T-helper 2 cell treated with Interferon-gamma antibody and Interleukin-4, amounts not matched to agents 5 μg/mL and 100 μg/mL, for 36 hours (primary cell): Measurements from ENCODE around the gene SNX24.
"Not testable (repeated sequence)": the region's sequence is repeated elsewhere in the genome, so short reads cannot be mapped to it uniquely, and the experiment has no call there.

Source experiments
- DNase-seq: peaks from one replicate; pipeline ENCODE4 v3.0.0; 2021; ENCODE audit warnings: low spot score
- H3K27ac Mint-ChIP-seq: one replicate; pipeline ENCODE4 v1.8.0; 2021; ENCODE audit warnings: mild to moderate bottlenecking, mixed read lengths
- H3K27me3 Mint-ChIP-seq: one replicate; pipeline ENCODE4 v1.8.0; 2021; ENCODE audit warnings: low read depth, mixed read lengths
- H3K36me3 Mint-ChIP-seq: one replicate; pipeline ENCODE4 v1.8.0; 2021; ENCODE audit warnings: low read depth, mixed read lengths
- H3K4me1 Mint-ChIP-seq: one replicate; pipeline ENCODE4 v1.8.0; 2021; ENCODE audit warnings: low read depth, mixed read lengths
- H3K4me3 Mint-ChIP-seq: one replicate; pipeline ENCODE4 v1.8.0; 2022; ENCODE audit warnings: mild to moderate bottlenecking, moderate library complexity, mixed read lengths
- H3K9me3 Mint-ChIP-seq: one replicate; pipeline ENCODE4 v1.8.0; 2021; ENCODE audit warnings: mixed read lengths

The SNX24 gene

GRCh38 chr5:122885045-122885517 is 39.7 kb downstream of the SNX24 start:
- H3K27me3 Mint-ChIP-seq: peaks cover 2% of the 10 kb centered on the region
- H3K4me3 Mint-ChIP-seq: no peak overlapping the region
- H3K27ac Mint-ChIP-seq: no peak overlapping the region
- H3K4me1 Mint-ChIP-seq: no peaks in the 10 kb centered on the region
- H3K9me3 Mint-ChIP-seq: no peaks in the 10 kb centered on the region
- DNase-seq: no peak
- no peaks in the 10 kb centered on the region for H3K36me3 Mint-ChIP-seq

- H3K27me3 Mint-ChIP-seq: peaks cover 2% of the 10 kb centered on the region
- H3K4me3 Mint-ChIP-seq: no peak overlapping the region
- no peaks in the 10 kb centered on the region for H3K9me3 Mint-ChIP-seq
- H3K36me3 Mint-ChIP-seq: no peaks in the 10 kb centered on the region
- H3K4me1 Mint-ChIP-seq: no peaks in the 10 kb centered on the region
- DNase-seq: no peak
- H3K27ac Mint-ChIP-seq: no peak overlapping the region
Measured at GRCh38 chr5:122885891-122886290, 40.5 kb downstream of the SNX24 start.

- no peak for DNase-seq
- Mint-ChIP-seq H3K9me3 (no peaks in the 10 kb centered on the region), H3K4me1 (no peaks in the 10 kb centered on the region), H3K36me3 (no peaks in the 10 kb centered on the region), H3K4me3 (no peak overlapping the region), H3K27me3 (peaks cover 2% of the 10 kb centered on the region), H3K27ac (no peak overlapping the region)
Measured at GRCh38 chr5:122895141-122895540, 49.7 kb downstream of the SNX24 start.

GRCh38 chr5:122896598-122897282 is 51.3 kb downstream of the SNX24 start:
- H3K4me1 Mint-ChIP-seq: no peaks in the 10 kb centered on the region
- H3K9me3 Mint-ChIP-seq: no peaks in the 10 kb centered on the region
- peaks cover 2% of the 10 kb centered on the region for H3K27me3 Mint-ChIP-seq
- DNase-seq: no peak
- H3K27ac Mint-ChIP-seq: no peak overlapping the region
- H3K4me3 Mint-ChIP-seq: no peak overlapping the region
- no peaks in the 10 kb centered on the region for H3K36me3 Mint-ChIP-seq

GRCh38 chr5:122897283-122897602 is 51.8 kb downstream of the SNX24 start:
- peaks cover 2% of the 10 kb centered on the region for H3K27me3 Mint-ChIP-seq
- H3K36me3 Mint-ChIP-seq: no peaks in the 10 kb centered on the region
- no peak overlapping the region for H3K27ac Mint-ChIP-seq
- DNase-seq: no peak
- H3K4me3 Mint-ChIP-seq: no peak overlapping the region
- H3K4me1 Mint-ChIP-seq: peaks cover 3% of the 10 kb centered on the region
- no peaks in the 10 kb centered on the region for H3K9me3 Mint-ChIP-seq

GRCh38 chr5:122901346-122901745 is 55.9 kb downstream of the SNX24 start:
- DNase-seq: no peak
- Mint-ChIP-seq H3K36me3 (no peaks in the 10 kb centered on the region), H3K4me3 (no peak overlapping the region), H3K27me3 (peaks cover 2% of the 10 kb centered on the region), H3K9me3 (no peaks in the 10 kb centered on the region), H3K4me1 (peaks cover 7% of the 10 kb centered on the region), H3K27ac (no peak overlapping the region)

GRCh38 chr5:122902263-122902662 is 56.9 kb downstream of the SNX24 start:
- Mint-ChIP-seq H3K27ac (no peak overlapping the region), H3K9me3 (no peaks in the 10 kb centered on the region), H3K27me3 (peaks cover 2% of the 10 kb centered on the region), H3K4me3 (no peak overlapping the region), H3K4me1 (peaks cover 7% of the 10 kb centered on the region), H3K36me3 (no peaks in the 10 kb centered on the region)
- no peak for DNase-seq

- Mint-ChIP-seq H3K9me3 (no peaks in the 10 kb centered on the region), H3K4me1 (peaks cover 7% of the 10 kb centered on the region), H3K27me3 (peaks cover 2% of the 10 kb centered on the region), H3K27ac (no peak overlapping the region), H3K4me3 (no peak overlapping the region), H3K36me3 (no peaks in the 10 kb centered on the region)
- no peak for DNase-seq
Measured at GRCh38 chr5:122906768-122907167, 61.4 kb downstream of the SNX24 start.

GRCh38 chr5:122907276-122907675 is 61.9 kb downstream of the SNX24 start:
- H3K4me1 Mint-ChIP-seq: peaks cover 4% of the 10 kb centered on the region
- H3K4me3 Mint-ChIP-seq: no peak overlapping the region
- H3K27ac Mint-ChIP-seq: no peak overlapping the region
- no peaks in the 10 kb centered on the region for H3K36me3 Mint-ChIP-seq
- DNase-seq: no peak
- H3K9me3 Mint-ChIP-seq: no peaks in the 10 kb centered on the region
- peaks cover 2% of the 10 kb centered on the region for H3K27me3 Mint-ChIP-seq

- Mint-ChIP-seq H3K9me3 (no peaks in the 10 kb centered on the region), H3K4me1 (no peaks in the 10 kb centered on the region), H3K4me3 (no peak overlapping the region), H3K36me3 (no peaks in the 10 kb centered on the region), H3K27me3 (peaks cover 2% of the 10 kb centered on the region), H3K27ac (no peak overlapping the region)
- DNase-seq: no peak
Measured at GRCh38 chr5:122908108-122908507, 62.7 kb downstream of the SNX24 start.

GRCh38 chr5:122908662-122909061 is 63.2 kb downstream of the SNX24 start:
- peaks cover 2% of the 10 kb centered on the region for H3K27me3 Mint-ChIP-seq
- no peak for DNase-seq
- H3K4me1 Mint-ChIP-seq: no peaks in the 10 kb centered on the region
- H3K4me3 Mint-ChIP-seq: no peak overlapping the region
- no peak overlapping the region for H3K27ac Mint-ChIP-seq
- H3K9me3 Mint-ChIP-seq: no peaks in the 10 kb centered on the region
- H3K36me3 Mint-ChIP-seq: no peaks in the 10 kb centered on the region

GRCh38 chr5:122909470-122910100 is 64.2 kb downstream of the SNX24 start:
- no peak for DNase-seq
- H3K4me3 Mint-ChIP-seq: no peak overlapping the region
- H3K27me3 Mint-ChIP-seq: peaks cover 2% of the 10 kb centered on the region
- H3K36me3 Mint-ChIP-seq: no peaks in the 10 kb centered on the region
- H3K27ac Mint-ChIP-seq: no peak overlapping the region
- no peaks in the 10 kb centered on the region for H3K9me3 Mint-ChIP-seq
- no peaks in the 10 kb centered on the region for H3K4me1 Mint-ChIP-seq

GRCh38 chr5:122913436-122913835 is 68.0 kb downstream of the SNX24 start:
- H3K9me3 Mint-ChIP-seq, H3K36me3 Mint-ChIP-seq, H3K27ac Mint-ChIP-seq, H3K4me1 Mint-ChIP-seq, H3K4me3 Mint-ChIP-seq, DNase-seq, H3K27me3 Mint-ChIP-seq: not testable (repeated sequence)

- Mint-ChIP-seq H3K36me3 (no peaks in the 10 kb centered on the region), H3K9me3 (no peaks in the 10 kb centered on the region), H3K27ac (no peak overlapping the region), H3K4me1 (no peaks in the 10 kb centered on the region), H3K27me3 (peaks cover 2% of the 10 kb centered on the region), H3K4me3 (no peak overlapping the region)
- no peak for DNase-seq
Measured at GRCh38 chr5:122915717-122916461, 70.5 kb downstream of the SNX24 start.
